Fibroblast of lung (primary cell): ENCODE measurements around the gene SAMSN1.

ENCODE experiments used
- EZH2 ChIP-seq: IDR thresholded peaks from 2 replicates; pipeline ENCODE4 v1.5.1; 2012; ENCODE audit warnings: low read length, control low read depth, mild to moderate bottlenecking; ENCODE audit errors: missing control alignments
- TF ChIP-seq, protein P1 (sequence below), 2 donors: IDR thresholded peaks in 1 of 2; conservative IDR thresholded peaks in 1 of 2; 1 replicate in 1 of 2; 2 replicates in 1 of 2; pipeline ENCODE4 v1.5.1; 2011 to 2012; ENCODE audit warnings: low read length in 2 of 2, control low read depth in 1 of 2, inconsistent platforms in 1 of 2, low read depth in 1 of 2, mild to moderate bottlenecking in 1 of 2

DNA sequence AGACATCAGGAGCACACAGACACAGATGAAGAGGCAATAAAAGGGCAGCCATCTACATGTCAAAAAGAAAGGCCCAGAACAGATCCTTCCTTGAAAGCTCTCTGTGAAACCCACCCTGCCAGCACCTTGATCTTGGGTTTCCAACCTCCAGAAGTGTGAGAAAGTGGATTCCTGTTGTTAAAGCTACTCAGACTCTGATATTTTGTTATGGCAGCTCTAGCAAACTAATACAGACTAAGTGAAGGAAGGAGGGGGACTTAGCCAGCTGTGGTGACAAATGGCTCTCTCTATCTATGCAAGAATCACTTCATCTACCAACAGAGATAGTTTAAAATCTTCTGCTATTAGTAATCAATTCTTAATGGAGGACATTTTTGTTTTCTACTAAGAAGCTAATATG, 10.4 kb downstream of the SAMSN1 start:
- TF ChIP-seq, protein P1, sequence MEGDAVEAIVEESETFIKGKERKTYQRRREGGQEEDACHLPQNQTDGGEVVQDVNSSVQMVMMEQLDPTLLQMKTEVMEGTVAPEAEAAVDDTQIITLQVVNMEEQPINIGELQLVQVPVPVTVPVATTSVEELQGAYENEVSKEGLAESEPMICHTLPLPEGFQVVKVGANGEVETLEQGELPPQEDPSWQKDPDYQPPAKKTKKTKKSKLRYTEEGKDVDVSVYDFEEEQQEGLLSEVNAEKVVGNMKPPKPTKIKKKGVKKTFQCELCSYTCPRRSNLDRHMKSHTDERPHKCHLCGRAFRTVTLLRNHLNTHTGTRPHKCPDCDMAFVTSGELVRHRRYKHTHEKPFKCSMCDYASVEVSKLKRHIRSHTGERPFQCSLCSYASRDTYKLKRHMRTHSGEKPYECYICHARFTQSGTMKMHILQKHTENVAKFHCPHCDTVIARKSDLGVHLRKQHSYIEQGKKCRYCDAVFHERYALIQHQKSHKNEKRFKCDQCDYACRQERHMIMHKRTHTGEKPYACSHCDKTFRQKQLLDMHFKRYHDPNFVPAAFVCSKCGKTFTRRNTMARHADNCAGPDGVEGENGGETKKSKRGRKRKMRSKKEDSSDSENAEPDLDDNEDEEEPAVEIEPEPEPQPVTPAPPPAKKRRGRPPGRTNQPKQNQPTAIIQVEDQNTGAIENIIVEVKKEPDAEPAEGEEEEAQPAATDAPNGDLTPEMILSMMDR (conservative IDR thresholded peaks at IDR 0.05 in 1 of 2, IDR thresholded peaks at IDR 0.05 in 1 of 2; ENCODE audit: low read depth in 1 of 2, low read length in 2 of 2), result no peak
- no peak for TF ChIP-seq EZH2
